GM18511 (cell line): ENCODE measurements around the gene STK38.
"Not testable (repeated sequence)": the region's sequence is repeated elsewhere in the genome, so short reads cannot be mapped to it uniquely, and the experiment has no call there.

Experiments
- ATAC-seq: cut with Tn5 transposase; IDR thresholded peaks from one replicate; pipeline ENCODE4 v1.9.1; 2021; ENCODE audit warnings: mild to moderate bottlenecking, moderate library complexity; ENCODE audit not compliant: unreplicated experiment

STK38 gene

DNA sequence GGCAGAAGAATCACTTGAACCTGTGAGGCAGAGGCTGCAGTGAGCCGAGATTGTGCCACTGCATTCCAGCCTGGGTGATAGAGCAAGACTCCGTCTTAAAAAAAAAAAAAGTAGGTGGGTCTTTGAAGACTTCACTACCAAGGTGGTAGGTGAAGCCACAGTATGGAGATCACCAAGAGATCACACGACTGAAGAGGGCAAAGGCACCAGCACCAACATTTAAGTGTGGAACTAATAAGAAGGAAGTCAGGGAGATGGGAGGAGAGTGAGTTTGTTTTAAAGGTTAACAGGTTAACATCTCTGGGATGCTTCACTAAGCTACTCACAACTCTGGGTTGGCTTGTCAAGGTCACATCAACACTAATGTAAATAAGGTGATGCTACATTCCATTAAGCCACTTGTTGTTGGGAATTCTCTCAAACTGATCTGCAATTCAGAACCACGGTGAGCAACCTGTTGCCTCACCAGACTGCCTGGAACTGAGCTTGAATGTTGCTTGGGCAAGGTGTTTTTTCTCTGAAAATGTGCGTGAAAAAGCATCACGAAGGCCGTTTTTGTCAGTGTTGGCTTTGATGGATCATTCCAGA, 55.8 kb downstream of the STK38 start:
- ATAC-seq, result no peak

DNA sequence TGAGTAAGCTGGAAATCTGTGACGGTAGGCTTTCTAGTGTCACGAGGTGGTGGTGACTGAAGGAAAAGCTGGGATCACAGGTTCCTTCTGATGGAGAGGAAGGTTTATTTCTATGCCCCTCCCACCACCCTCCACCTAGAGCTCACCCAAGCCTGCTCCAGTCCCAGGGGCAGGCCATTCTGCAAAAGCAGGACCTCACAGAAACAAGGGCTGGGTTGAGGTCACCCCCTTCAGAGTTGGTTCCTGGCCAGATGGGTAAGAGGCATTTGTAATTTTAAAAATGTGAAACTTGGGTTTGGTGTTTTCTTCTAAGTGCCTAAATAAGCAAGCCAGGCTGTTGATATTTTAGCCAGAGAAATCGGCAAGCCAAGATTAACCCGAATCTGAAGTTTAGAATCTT, 57.9 kb downstream of the STK38 start:
- no peak for ATAC-seq

DNA sequence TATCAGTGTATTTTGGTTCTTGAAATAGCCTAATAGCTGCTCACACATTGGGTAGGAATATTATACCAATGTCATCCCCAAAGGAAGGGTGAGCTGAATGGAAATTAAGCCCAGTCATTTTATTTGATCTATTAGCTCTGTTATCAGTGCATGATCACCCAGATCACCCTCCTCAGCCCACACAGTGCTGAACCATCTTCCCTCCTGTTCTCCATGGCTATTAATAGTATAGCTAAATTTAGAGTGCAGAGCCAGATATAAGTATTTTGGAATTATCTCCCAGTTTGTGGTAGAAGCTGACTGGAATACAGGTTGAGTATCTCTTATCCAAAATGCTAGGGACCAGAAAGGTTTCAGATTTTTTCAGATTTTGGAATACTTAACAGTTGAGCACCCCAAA, 59.1 kb downstream of the STK38 start:
- no peak for ATAC-seq

DNA sequence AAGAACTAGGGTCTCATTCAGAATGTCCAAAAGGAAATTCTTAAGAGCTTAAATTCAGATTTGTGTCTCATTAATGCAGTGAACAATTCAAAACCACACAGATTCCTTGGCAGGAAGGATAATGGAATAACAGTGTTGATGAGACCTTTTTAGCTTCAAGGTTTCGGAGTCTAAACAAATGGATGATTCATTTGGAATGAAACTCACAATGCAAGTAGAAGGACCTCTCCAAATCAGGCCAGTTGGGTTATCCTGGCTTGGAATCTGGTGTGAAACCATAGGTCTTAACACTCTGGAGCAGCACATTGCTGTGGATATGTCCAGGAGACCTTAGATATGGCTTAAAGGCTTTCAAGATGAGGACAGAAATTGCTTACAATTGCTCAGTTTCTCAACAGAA, 59.6 kb downstream of the STK38 start:
- no peak for ATAC-seq

DNA sequence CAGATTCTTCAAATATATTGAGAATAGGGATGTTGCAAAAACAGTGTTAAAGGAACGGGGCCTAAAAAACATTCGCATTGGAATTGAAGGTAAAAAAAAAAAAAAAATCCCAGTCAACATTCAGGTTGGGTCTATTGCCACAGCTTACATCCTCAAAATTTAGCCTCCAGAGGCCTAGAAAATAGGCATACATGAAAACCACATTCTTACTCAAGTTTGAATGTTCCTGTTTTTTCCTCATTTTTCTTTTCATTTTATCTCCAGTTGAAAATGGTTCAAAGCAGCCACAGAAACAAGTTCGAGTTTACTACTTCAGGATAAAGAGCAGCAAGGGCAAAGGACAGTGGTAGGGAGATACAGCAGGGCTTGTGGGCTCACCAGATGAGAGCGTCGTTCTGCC, 62.5 kb downstream of the STK38 start:
- no peak for ATAC-seq

DNA sequence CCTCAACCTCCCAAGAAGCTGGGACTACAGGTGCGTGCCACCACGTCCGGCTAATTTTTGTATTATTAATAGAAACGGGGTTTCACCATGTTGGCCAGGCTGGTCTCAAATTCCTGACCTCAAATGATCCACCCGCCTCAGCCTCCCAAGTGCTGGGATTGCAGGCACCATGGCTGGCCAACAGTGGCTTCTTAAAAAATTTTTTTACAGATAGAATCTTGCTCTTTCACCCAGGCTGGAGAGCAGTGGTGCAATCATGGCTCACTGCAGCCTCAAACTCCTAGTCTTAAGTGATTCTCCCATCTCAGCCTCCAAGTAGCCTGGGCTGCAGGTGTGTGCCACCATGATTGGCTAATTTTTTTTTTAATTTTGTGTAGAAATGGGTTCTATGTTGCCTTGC, 64.0 kb downstream of the STK38 start:
- ATAC-seq, result not testable (repeated sequence)

DNA sequence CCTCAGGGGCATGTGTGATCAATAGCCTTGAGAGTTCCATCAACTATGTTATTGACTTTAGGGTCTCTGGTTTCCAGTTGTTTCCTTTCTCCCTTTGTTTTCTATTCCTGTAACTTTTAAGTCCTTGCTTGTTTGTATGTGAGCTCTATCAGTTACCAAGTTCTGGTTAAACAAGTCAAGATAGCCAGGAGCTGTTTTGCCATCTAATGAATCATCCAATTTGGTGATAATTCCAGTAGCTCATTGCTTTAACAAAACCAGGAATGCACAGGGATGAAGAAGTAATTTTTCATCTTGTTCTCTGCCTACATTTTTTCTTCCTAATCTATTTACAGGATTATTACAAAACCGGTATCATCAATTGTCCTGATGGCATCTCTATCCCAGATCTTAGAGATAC, 68.0 kb downstream of the STK38 start:
- no peak for ATAC-seq

DNA sequence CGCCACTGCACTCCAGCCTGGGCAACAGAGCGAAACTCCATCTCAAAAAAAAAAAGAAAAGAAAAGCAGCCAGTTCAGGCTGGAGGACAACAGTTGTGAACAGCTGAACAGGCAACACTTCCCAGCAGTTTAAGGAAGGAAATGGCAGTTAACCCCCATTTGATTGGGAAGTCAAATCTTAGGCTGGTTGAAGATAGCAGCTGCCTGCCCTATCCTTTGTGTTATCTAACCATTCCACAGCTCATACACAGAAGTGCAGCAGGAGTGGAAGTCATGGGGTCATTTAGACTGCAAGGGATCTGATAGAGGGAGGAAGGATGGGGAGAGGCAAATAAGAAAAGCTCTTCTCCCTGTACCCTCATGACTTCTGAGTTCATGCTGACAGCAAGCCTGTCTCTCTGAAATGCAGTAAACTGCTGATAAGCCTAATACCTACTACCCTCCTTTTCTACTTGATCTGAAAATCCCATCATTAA, 69.2 kb downstream of the STK38 start:
- no peak for ATAC-seq

DNA sequence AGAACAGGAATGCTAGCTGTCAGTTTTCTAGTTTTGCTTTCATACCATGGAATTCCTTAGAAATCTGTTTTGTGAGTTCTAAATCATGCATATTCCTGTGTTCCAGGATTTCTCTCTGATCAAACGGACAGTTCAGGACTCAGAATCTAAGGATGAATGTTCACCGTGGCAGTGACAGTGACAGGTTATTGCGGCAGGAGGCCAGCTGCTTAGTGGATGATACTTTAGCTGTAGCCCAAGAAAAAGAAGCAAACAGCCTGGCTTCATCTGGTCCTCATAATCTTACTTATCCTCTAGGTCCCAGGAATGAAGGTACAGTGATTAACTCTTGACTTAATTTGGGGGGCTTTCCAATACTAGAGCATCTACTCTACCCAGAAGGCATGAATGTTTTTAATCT, 77.3 kb downstream of the STK38 start:
- no peak for ATAC-seq

DNA sequence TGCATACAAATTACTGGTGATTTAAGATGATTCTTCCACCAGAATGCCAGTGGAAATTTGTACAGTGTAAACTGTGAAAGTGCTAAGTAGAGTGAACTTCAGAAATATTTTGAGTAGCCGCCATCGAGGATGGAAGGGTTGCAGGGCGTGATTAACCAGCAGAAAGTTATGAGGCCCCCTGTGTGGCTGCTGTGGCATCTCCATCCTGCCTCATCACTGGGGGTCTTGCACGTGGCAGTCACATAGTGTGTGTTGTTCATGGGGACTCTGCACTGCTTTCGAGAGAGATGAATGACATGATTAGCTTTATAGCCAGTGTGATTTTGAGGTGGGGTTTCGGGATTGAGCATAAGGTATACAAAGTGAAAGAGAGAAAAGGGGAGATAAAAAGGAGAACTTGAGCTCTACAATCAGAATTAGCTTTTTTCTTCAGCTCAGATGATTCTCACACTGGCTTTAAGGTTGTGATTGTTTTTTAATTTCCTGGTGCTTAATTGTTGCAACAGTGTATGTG, 78.1 kb downstream of the STK38 start:
- ATAC-seq, result no peak

DNA sequence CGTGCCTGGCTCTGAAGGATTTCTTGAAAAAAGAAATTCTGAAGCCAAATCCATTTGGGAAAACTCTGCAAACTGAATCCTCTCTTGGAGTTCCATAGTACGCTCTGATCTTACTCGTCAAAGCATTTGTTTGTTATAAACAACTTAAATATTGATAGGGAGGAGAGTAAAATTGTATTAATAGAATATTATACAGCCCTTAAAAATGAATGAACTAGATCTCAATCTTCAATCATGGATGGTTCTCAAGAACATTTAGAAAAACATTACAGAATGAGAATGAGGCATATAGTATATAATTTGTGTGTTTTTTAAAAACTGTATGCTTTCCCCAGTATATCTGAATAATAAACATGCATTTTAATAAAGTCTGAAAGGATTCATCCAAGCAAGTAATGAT, 79.7 kb downstream of the STK38 start:
- no peak for ATAC-seq

DNA sequence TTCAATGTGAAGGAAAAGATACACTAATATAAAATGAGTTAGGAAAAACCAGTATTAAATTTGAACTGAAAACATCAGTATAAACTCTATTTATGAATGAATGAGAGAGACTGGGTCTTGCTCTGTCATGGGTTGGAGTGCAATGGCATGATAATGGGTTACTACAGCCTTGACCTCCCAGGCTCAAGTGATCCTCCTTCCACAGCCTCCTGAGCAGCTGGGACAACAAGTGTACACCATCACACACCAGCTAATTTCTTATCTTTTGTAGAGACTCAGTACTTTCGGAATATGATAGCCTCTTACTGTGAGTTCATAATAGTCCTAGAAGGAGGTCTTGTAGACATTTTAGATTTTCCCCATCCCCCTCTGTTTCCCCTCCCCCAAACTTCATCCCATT, 83.0 kb downstream of the STK38 start:
- no peak for ATAC-seq

DNA sequence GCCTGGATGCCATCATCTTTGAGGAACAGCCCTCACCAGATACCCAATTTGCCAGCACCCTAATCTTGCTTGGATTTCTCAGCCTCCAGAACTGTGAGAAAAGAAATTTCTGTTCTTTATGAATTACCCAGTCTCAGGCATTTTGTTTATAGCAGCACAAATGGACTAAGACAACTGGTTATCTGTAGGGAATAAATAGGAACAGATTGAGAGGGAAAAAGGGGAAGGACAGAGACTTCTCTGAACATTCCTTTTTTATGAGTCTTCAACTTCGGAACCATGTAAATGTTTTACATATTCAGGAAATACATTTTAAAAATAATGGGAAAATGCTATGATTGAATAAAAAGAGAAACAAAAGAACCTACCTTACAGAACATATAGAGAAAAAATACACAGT, 83.6 kb downstream of the STK38 start:
- no peak for ATAC-seq

DNA sequence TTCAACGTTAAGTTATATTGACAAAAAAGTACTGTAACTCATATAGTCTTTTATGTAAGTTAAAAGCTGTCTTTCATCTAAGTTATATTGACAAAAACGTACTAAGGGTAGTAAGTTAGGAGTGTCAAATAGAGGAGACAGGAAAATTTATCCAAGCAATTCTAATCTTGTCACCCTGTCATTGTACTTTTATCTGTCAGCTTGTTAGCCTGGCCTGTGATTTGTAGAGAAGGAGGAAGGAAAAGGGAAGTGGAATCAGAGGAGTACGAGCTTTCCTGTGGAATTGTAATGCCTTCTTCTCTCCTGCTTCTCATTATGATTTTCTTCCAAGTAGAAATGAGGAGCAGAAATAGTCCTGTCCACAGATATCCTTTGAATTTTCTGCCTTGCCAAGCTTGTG, 85.6 kb downstream of the STK38 start:
- no peak for ATAC-seq

DNA sequence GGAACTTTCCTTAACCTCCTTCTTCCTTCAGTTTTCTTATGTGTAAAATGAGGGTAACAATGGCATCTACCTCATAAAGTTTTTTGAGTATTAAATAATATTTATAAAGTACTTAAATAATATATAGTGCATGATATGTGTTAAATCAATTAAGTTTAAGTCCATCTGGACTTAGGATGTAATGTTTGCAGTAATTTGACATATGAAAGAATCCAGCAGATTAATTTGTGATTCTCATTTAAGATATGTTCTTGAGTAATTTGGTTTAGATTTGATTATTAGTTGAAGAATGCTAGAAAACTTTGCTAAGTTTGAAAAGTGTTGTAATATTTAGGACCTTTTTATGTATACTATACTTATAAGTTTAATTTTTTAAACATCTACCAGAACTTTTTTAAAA, 86.4 kb downstream of the STK38 start:
- ATAC-seq, result no peak

DNA sequence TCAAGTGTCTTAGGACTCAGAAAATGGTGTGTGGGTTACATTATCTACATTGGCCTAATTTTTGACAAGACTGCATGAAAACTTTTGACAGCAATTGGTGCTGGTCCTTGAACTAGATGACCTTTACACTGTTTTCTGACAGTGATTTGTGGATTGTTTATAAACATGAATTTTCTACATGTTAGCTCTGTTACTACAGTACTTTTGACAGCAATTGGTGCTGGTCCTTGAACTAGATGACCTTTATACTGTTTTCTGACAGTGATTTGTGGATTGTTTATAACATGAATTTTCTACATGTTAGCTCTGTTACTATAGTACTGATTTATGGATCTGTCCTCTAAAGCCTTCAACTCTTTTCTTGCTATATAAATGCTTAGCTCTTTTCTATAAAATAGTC, 87.8 kb downstream of the STK38 start:
- ATAC-seq, result no peak

DNA sequence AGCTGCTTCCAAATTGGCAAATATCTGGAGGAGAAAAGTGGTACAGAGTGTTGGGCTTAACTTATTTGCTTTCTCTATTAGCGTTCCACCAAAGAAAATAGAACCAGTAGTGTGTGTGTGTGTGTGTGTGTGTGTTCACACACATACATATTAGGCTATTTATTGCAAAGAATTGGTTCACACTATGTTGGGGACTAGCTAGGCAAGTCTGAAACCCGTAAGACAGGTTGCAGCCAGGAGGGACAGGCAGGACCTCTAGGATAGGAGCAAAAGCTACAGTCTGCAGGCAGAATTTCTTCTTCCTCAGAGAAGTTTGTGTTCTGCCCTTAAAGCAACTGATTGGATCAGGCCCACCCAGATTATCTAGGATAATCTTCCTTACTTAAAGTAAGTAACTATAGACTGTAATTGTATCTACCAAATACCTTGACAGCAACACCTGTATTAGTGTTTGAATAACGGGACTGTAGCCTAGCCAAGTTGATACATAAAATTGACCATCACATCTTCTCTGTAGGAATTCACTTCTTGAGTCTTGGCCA, 91.7 kb downstream of the STK38 start:
- no peak for ATAC-seq

DNA sequence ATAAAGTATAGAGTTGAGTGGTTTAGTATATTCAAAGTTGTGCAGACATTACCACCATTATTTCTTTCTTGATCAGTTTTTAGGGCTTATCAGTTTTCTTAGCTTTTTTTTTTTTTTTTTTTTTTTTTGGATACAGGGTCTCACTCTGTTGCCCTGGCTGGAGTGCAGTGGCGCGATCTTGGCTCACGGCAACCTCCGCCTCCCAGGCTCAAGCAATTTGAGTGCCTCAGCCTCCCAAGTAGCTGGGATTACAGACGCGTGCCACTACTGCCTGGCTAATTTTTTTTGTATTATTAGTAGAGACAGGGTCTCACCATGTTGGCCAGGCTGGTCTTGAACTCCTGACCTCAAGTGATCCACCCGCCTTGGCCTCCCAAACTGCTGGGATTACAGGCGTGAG, 94.4 kb downstream of the STK38 start:
- ATAC-seq, result not testable (repeated sequence)

DNA sequence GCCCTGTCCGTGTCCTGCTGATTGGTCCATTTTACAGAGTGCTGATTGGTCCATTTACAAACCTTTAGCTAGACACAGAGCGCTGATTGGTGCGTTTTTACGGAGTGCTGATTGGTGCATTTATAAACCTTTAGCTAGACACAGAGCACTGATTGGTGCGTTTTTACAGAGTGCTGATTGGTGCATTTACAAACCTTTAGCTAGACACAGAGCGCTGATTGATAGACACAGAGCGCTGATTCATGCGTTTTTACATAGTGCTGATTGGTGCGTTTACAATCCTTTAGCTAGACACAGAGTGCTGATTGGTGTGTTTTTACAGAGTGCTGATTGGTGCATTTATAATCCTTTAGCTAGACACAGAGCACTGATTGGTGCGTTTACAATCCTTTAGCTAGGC, 98.1 kb downstream of the STK38 start:
- ATAC-seq, result not testable (repeated sequence)

DNA sequence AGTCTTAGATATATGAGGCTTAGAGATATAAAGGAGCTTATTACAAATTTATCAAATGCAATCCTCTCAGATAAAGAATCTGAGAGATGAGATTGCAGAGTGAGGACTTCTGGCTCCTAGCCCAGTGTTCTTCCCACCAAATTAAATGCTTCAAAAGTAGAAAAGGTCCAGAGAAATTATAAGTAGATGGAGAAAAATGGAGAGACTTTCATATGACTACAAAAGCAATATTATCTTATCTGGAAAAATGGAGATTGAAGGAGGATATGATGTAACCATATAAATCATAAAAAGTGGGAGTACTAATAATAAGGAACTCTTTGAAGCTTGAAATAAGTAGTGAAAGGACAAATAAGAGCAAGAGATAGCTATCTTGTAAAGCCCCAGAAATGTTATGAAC, 101.7 kb downstream of the STK38 start:
- no peak for ATAC-seq

DNA sequence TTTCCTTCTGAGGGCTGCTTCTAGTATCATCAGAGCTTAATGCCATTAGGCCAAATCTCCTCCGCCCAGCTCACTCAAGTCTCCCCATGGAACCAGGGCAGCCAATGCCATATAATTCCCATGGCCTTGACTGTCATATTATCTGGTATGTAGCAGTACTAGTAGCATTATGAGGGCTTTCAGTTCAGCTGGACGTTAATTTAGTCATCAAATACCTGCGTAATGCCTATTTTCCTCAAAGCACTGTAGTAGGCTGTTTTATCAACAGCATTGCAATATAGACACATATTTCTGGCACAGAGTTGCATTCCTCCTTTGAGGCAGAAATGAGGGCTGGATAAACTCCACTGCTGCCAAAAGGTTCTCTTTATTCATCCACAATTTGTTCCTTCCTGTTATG, 102.8 kb downstream of the STK38 start:
- no peak for ATAC-seq
